H54 (cell line): Measurements from ENCODE around the gene ZC3H18.

Experiments used
- DNase-seq: peaks from one replicate; pipeline ENCODE4 v3.0.0; 2011; ENCODE audit warnings: low spot score, mixed read lengths; ENCODE audit not compliant: insufficient read length
- FAIRE-seq: peaks from 3 replicates; lab custom pipeline; 2011; peaks lifted over from hg19 to GRCh38; lab: Jason Lieb, UNC
- POLR2A ChIP-seq: IDR thresholded peaks from 2 replicates; pipeline ENCODE4 v1.6.1; 2011; ENCODE audit warnings: low read depth, mild to moderate bottlenecking, low read length

The ZC3H18 gene

DNA sequence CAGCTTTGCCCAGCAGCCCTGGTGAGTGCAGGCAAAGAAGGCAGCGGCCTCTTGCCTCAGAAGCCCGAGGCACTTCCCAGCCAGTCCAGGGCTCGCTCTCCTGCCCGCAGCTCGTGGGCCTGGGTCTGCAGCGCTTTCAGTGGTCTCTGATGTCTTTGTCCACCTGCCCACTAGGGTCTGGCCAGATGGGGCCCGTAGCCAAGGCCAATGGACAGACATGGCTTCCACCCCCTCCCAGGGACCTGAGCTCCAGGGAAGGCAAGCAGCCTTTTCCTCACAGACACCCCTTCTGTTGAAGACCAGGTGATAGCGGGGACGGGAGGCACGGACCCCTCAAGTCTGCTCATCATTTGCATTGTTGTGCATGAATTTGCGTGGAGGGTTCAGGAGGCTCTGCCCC is 33.7 kb upstream of the ZC3H18 start:
- TF ChIP-seq POLR2A, result no peak
- FAIRE-seq, result no peak

DNA sequence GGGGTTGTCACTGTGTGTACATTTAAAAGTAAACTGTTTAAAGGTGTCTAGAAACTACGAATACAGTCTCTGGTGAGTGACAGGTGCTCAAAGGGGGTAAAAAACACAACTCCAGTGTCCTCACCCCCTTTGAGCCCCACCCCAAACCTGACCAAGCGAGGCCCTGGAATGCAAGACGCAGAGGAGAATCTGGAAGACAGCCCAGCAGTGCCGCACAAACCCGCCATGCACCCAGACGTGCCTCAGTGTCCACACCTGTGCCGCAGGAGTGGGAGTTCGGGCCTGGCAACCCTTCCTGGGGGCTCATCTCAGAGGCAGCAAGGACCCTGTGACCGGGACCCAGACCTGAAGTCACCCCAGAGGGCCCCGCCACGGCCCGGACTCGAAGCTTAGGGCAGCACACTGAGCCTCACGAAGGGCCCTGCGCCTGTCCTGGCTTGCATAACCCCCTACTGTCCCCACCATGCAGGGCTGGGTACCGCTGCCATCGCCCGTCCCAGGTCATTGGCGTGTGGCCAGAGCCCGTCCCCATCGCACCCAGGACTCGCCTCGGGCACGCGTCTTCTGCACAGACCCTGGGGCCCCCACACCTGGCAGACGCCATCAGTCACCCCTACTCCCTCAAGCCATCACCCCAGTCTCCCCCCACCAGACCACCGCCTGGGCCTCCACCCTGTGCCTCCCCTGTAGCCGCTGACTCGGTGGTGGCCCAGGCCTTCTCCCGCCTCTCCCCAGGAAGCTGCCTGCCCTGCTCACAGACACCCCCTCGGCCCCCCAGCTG is 33.0 kb upstream of the ZC3H18 start:
- FAIRE-seq (no peak), DNase-seq (no peak)
- TF ChIP-seq POLR2A, result no peak

More for the DNA sequence above, 33.7 kb upstream of the ZC3H18 start:
- no peak for DNase-seq

DNA sequence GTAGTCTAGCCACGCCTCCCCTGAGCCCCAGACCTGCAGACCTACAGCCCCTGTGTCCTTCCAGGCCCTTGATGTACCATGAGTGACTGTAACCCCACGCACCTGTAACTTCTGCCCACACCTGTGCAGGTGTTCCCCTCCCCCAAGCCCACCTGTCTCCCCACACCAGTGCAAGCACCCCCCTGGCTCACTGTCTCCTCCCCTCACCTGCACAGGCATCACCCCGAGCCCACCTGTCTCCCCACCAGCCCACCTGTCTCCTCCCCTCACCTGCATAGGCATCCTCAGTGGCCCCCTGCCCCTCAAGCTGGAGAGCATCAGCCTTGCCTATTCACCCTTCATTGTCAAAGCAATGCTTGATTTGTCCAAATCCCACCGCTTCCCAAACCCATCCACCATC is 32.3 kb upstream of the ZC3H18 start:
- FAIRE-seq (no peak), DNase-seq (no peak)
- no peak for TF ChIP-seq POLR2A

DNA sequence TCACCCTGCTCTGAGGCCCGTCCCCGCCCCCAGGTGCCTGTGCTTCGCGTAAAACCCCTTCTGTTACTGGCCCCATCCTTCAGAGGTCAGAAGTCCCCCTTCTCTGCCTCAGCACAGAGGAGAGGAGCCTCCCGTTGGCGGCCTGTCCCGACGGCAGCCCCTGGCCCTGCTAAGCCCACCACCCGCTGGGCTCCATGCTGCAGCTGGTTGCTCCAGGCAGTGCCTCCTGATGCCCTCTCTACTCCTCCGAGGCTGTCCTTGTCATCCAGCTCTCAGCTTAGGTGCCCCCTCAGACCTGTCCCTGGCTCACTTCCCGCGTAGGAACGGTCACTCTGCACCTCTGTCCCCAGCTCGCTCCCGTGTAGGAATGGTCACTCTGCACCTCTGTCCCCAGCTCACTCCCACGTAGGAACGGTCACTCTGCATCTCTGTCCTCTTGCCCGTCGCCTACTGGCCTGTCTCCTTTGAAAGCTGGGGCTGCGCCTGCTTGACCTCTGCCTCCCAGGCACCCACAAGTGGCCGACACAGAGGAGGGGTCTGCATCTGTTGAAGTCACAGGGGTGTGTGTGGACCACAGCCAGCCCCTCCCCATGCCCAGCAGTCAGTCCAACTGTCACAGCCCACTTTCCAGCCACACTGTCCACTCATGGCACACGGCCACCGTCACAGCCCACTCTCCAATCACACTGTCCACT is 31.7 kb upstream of the ZC3H18 start:
- DNase-seq (no peak), FAIRE-seq (no peak)
- no peak for TF ChIP-seq POLR2A

DNA sequence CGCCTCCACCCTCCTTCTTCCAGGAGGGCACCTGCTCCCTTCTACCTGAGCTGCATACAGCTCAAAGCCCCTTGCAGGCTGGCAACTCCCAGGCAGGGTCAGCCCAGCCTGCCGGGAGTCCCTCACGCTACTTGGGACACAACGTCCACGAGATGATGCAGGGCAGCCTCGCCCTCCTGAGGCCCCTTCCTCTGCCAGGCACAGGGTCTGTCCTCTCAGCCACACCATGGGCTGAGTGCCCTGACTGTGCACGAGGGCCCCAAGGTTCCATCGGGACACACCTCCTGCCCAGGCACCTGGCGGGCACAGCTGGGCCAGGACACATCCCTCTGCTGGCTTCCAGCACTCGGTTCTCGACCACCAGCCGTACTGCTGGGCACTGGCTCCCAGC is 30.9 kb upstream of the ZC3H18 start:
- DNase-seq (no peak), FAIRE-seq (no peak)
- no peak for TF ChIP-seq POLR2A

DNA sequence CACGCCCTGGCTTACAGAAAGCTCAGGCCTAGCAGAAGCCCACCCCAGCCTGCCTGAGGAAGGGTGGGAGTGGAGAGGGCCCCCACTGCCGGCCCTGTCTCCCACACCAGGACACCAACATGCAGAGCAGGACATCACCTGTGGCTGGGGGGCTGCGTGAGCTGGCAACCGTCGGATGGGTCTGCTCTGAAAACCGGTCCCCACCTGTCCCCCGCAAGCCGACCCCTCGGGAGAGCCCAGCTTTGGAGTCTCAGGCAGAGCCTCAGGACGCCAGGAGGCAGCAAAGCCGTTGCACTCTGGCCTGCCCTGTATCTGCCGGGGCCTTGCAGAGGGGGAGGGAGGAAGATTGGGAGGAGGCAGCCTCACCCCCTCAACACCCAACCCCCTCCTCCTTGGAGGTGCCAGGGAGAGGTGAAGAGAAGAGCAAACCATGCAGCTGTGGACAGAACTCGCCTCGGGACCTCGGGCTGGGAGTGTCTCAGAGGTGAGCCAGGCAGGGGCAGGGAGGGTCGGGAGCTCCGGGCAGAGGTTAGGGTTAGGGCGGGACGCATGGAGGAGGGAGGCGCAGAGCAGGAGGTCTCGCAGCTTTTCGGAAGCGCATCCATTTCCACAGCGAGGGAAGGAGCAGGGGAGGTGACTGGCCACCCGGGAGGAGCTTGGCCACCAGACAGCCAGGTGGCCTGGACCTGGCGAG is 30.4 kb upstream of the ZC3H18 start:
- FAIRE-seq (no peak), DNase-seq (no peak)
- no peak for TF ChIP-seq POLR2A

DNA sequence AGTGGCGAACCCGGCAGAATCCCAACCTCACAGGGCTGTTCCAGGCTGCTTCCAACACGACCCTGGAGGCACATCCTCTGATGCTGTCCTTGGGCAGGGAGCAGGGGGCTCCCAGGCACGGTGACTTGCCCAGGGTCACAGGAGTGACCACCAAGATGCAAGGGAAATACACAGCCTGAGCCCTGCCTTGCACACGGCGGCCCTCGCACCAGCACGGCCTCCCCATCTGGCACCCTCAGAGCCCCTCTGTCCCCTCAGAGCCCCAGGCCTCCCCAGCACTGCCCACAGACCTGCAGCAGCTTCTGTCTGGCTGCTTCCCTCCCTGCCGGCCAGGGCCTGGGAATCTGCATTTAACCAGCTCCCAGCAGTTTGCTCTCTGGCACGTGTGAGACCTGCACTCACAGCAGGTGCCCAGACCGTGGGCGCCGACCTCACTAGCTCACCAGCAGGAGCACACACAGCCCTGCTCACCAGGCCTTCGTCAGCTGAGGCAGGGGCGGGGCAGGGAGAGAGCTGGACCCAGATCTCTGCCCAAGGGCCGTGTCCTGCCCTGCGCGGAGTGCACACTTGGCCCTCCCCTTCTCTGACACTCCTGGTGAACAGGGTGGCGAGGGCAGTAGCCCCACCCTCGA is 29.7 kb upstream of the ZC3H18 start:
- TF ChIP-seq POLR2A, result no peak
- FAIRE-seq (no peak), DNase-seq (no peak)

DNA sequence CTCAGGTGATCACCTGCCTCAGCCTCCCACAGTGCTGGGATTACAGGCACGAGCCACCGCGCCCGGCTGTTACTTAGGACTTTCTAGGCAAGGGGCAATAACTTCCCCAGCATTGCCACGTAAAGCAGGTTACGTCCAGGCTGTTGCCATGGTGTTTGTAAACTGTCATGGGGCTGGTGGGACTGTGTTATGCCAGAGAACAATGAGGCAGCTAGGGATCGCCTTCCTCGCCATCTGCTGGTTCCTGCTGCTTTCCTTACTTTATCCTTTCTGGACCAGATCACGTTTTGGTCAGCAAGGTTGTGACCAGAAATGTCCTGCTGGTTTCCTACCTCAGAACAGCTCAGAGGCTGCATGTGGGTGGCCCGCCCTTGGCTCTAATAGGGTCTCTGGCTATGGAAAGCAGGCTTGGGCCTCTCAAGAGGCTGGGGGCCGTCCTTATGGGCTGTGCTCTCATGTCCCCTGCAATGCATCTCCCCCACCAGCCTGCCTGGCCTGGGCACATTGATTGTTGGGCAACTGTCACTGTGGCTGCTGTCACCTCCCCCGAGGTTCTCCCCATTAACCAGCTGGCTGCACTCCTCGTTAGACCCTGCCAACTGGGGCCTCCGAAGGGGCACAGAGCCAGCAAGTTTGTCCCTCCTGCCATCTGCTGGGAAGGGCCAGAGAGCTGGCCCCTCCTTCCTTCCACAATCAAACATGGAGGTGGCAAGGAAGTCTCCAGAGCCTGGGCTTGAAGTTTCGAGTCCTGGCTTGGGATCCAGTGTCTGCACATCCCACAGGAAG is 28.2 kb upstream of the ZC3H18 start:
- TF ChIP-seq POLR2A, result no peak
- DNase-seq, result no peak
- FAIRE-seq, result no peak

DNA sequence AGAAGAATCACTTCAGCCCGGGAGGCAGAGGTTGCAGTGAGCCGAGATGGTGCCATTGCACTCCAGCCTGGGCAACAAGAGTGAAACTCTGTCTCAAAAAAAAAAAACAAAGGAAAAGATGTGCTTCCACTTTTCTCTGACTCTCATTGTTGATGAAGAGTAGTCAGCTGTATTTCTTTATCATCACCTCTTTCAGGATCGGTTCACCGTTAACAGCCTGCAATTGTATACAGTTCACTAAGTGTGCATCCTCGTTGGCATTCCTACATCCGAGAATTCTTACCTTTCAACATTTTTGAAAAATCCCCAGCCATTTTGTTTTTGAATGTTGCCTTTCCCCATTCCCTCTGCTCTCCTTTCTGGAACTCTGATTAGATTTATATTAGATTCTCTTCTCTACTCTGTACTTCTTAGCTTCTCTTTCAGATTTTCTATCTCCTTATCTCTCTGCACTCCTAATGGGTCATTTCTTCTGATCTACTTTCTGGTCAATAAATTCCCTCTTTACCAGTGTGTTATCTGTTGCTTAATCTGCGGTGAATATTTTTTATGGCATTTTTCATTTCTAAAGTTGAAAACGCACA is 26.9 kb upstream of the ZC3H18 start:
- TF ChIP-seq POLR2A, result no peak
- FAIRE-seq (no peak), DNase-seq (no peak)

DNA sequence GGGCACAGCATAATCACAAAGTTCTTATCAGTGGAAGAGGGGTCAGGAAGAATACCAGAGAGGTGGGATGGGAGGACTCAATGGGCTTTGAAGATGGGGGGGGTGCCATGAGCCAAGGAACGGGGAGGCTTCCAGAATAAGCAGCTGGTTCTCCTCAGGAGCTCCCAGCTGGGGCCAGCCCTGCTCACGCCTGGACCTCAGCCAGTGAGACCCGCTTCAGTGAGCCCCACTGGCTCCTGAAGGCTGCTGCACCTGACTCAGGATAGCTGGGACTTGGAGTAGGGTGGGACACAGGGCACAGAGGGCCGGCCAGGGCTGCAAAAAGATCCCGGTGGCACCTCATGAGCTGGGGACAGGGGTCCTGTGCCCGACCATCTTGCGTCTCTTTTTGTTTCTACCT is 24.4 kb upstream of the ZC3H18 start:
- TF ChIP-seq POLR2A, result no peak
- no peak for DNase-seq
- no peak for FAIRE-seq

DNA sequence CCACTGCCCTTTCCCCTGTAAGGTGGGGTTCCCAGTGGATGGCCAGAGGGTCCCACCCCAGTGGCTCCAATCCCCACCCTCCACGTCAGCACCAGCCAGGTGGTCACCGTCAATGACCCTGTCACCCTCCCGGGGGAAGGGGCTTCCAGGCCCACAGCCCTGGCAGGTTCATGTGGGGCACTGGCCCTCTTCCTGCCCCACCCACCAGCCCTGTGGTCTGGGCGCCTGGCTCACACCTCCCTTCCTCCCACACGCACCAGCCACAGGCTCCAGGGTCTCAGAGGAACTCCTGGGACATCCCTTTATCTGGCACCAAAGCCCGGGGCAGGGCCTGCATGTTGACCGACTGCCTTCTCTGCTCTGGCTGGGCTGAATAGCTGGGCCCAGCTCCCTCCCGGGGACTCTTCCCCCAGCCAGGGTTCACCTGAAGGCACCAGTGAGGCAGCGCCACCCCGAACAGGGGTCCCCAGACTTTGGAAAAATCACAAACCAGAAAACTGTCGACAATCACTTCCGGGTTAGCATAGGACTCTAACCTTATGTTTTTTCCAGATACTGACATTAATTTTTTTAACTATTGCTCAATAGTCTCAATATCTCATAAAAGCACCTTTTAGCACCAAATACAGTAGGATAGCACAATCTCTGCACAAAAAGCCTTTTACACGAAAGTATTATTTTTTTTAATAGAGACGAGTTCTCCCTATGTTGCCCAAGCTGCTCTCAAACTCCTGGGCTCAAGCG is 21.9 kb upstream of the ZC3H18 start:
- no peak for TF ChIP-seq POLR2A
- DNase-seq (no peak), FAIRE-seq (no peak)

DNA sequence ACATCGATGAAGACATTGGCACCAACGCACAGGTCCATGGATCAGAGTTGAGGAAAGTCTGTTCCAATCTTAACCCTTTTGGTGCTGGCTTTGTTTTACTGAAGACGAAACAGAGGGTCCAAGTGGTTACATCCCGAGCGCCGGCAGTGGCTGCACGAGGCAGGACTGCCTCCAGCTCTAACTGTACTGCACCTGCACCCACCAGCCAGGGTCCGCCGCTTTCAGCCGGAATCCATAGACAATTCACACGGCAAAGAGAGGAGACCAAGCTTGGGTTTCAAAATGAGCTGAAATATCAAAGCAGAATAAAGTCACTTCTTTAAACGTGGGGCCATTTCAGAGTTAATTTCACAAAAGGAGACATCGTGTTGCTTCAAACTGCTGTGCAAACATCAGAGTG is 21.2 kb upstream of the ZC3H18 start:
- DNase-seq, result no peak
- no peak for TF ChIP-seq POLR2A
- FAIRE-seq, result no peak
